HG03378 (cell line): Measurements from ENCODE around the gene GRK4.
"Not testable (repeated sequence)": the region's sequence is repeated elsewhere in the genome, so short reads cannot be mapped to it uniquely, and the experiment has no call there.

ENCODE experiments used
- ATAC-seq: cut with Tn5 transposase; IDR thresholded peaks from one replicate; pipeline ENCODE4 v1.9.1; 2021; ENCODE audit warnings: mild to moderate bottlenecking, moderate library complexity; ENCODE audit not compliant: unreplicated experiment

GRK4 gene

GRCh38 chr4:3037957-3038461 is 74.6 kb downstream of the GRK4 start:
- no peak for ATAC-seq

GRCh38 chr4:3039706-3040366 is 76.5 kb downstream of the GRK4 start:
- ATAC-seq: no peak

GRCh38 chr4:3040452-3041191 is 77.3 kb downstream of the GRK4 start:
- peak; percentile 36 for ATAC-seq

- ATAC-seq: no peak
These were observed 78.1 kb downstream of the GRK4 start for GRCh38 chr4:3041192-3042142.

DNA sequence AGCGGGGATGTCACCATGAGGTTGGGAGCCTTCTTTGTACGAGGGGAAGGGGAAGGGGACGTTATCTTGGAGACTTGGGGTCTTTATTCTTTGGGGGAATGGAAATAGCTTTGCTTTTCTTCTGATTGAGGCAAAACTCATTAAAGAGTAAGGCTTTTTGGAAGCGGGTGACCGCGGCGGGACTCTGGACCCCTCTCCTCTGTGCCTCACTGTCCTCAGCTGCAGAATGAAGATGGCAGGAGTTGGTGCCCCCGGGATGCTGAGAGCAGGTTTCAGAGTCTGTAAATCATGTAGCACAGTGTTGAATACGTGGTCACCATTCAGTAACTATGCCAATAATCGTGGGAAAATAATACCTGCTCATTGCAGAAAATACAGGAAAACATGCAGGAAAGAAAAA is 78.9 kb downstream of the GRK4 start:
- no peak for ATAC-seq

DNA sequence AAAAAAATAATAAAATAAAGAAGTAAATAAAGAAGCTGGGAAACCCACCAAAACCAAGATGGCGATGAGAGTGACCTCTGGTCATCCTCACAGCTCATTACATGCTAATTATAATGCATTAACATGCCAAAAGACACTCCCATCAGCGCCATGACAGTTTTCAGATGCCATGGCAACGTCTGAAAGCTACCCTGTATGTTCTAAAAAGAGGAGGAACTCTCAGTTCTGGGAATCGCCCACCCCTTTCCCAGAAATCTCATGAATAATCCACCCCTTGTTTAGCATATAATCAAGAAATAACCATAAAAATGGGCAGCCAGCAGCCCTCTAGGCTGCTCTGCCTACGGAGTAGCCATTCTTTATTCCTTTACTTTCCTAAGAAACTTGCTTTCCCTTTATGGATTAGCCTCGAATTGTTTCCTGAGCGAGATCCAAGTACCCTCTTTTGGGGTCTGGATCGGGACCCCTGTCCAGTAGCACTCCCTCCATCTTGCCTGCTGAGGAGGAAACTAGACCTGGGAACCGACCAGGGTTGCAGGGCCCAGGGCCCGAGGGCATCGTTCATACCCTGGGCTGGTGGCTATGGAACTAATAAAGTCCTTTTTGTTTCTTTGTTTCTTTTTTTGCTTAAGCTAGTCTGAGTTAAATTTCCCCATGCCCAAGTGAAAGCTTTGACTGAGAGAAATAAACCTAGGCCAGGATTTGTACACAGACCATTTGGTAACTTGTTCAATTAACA is 80.1 kb downstream of the GRK4 start:
- no peak for ATAC-seq

GRCh38 chr4:3044870-3045819 is 81.8 kb downstream of the GRK4 start:
- ATAC-seq: no peak

DNA sequence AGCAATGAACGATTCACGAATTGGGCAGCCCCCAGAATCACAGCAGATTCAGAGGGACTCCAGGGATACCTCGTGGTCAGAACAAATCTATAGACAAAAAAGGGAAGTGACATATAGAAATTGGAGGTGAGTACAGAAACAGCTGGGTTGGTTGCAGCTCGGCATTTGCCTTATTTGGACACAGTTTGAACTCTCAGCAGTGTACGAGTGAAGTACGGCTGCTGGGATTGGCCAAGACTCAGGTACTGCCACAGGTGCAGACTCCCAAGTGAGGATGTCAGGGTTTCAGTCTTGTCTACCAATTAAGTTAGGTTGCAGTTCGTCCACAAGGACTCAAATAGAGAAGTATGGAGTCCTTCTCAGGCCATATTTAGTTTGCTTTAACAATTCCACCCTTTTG is 82.8 kb downstream of the GRK4 start:
- no peak for ATAC-seq

GRCh38 chr4:3046623-3047022 is 83.3 kb downstream of the GRK4 start:
- no peak for ATAC-seq

DNA sequence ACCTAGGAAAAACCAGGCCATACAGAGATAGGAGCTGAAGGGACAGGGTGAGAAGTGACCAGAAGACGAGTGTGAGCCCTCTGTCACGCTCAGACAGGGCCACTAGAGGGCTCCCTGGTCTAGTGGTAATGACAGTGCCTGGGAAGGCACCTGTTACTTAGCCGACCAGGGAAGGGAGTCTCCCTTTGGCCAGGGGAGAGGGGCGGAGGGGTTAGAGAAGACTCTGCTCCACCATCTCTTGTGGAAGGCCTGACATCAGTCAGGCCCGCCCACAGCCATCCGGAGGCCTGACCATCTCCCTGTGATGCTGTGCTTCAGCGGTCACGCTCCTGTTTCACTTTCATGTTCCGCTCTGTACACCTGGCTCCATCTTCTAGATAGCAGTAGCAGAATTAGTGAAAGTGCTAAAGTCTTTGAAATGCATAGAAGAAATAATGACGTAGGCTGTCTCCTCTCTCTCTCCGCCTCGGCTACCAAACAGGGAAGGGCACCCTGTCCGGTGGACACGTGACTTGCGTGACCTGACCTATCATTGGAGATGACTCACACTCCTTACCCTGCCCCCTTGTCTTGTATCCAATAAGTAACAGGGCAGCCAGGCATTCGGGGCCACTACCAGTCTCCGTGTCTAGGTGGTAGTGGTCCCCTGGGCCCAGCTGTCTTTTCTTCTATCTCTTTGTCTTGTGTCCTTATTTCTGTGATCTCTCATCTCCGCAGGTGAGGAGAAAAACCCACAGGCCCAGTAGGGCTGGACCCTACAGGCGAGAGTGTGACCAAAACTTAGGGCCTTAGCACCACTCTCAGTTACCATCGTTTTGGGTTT is 84.3 kb downstream of the GRK4 start:
- peak; percentile 81 for ATAC-seq

DNA sequence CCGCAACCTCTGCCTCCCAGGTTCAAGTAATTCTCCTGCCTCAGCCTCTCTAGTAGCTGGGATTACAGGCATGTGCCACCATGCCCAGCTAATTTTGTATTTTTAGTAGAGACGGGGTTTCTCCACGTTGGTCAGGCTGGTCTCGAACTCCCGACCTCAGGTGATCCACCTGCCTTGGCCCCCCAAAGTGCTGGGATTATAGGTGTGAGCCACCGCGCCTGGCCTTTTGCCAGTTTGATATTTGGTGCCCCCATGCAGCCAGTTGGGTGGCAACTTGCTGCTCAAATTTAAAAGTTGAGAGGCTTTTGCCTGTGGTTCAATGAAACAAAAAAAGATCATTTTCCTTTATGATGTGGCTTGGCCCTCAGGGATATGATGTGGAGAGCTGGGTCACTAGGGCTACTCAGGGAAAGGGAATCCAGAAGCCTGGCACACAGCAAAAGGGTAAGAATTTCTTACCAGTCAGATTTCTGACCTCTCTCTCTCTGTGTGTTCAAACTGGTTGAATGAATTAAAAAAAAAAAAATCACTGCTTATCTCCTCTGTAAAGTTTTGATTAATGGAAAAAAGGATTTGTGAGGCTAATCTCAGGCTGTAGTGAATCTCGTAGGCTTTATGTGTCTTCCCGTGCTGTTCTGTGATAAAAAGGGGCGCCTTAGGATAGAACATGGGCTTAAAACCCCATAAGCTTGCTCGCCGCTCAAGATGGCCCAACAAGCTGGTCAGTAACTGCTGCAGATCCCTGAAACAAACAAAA is 87.9 kb downstream of the GRK4 start:
- not testable (repeated sequence) for ATAC-seq

DNA sequence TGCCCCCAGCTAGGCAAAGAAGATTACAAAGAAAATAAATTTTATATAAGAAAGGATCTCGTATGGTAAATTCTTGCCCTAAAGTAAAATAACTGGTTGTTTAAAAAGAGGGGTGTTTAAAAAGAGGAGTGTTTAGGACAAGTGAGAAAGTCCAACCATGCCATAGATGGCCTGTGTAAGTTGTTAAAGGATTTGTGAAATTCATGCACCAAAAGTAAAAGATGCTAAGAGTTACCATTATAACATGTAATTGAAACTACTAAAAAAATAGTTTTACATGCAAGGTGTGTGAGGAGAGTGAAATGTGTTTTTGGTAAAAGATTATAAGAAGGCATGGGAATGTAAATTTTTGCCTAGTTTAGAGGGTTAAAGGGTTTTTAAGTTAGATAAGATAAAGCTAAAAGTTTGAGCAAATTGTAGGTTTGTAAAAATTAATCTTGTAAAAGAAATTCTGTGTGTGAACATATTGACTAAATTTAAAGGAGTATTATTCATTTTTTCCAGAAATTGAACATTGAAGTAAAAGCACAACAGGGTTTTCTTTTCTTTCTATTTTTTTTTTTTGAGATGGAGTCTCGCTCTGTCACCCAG is 90.9 kb downstream of the GRK4 start:
- no peak for ATAC-seq

DNA sequence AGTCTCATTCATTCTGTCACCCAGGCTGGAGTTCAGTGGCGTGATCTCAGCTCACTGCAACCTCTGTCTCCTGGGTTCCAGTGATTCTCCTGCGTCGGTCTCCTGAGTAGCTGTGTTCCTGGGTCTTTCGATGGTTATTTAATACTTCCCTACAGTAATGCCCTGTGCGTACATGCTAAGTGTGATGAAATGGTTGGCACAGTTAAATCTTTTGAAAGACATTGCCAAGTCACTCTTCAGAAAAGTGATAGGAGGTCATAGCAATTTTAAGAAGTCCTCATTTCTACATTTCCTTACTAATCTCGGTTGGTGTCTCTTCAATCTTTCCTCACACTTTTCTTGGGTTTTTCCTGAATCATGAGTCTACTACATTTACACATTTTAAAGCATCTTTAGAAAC is 96.6 kb downstream of the GRK4 start:
- no peak for ATAC-seq

GRCh38 chr4:3060946-3061345 is 97.6 kb downstream of the GRK4 start:
- ATAC-seq: no peak

- no peak for ATAC-seq
These were observed 99.1 kb downstream of the GRK4 start for GRCh38 chr4:3062471-3062870.

- no peak for ATAC-seq
These were observed 102.2 kb downstream of the GRK4 start for GRCh38 chr4:3065551-3065950.

DNA sequence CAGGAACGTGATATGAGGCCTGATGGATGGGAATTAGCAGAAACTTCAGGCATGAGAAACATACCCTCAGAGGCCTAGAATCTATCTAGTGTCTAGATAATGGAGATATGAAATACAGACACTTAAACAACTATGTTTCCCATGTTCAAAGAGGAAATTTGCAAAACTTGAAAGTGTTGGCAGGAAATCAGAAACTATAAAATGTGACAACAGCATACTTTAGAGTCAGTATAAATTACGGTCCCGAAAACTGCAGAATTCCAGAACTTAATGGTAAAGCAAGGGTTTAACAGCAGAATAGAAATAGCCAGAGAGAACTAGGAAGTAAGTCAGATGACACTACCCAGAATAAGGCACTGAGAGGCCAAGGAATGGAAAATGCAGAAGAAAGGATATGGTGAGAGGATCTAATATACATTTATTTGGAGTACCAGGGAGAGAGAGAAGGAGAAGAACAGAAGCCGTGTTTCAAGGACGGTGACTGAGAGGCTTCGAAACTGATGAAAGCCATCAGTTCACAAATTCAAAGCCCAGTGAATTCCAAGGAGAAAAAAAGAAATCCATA is 103.5 kb downstream of the GRK4 start:
- ATAC-seq: no peak
